GM18907 (cell line): ENCODE data around the gene ITIH1.
A peak's percentile ranks its signal among the peaks of the same experiment; 100 is the strongest.
"Not testable (repeated sequence)": the region's sequence is repeated elsewhere in the genome, so short reads cannot be mapped to it uniquely, and the experiment has no call there.

Source experiments
- ATAC-seq: cut with Tn5 transposase; IDR thresholded peaks from one replicate; pipeline ENCODE4 v1.9.1; 2021; ENCODE audit warnings: mild to moderate bottlenecking, moderate library complexity; ENCODE audit not compliant: unreplicated experiment

Gene ITIH1

DNA sequence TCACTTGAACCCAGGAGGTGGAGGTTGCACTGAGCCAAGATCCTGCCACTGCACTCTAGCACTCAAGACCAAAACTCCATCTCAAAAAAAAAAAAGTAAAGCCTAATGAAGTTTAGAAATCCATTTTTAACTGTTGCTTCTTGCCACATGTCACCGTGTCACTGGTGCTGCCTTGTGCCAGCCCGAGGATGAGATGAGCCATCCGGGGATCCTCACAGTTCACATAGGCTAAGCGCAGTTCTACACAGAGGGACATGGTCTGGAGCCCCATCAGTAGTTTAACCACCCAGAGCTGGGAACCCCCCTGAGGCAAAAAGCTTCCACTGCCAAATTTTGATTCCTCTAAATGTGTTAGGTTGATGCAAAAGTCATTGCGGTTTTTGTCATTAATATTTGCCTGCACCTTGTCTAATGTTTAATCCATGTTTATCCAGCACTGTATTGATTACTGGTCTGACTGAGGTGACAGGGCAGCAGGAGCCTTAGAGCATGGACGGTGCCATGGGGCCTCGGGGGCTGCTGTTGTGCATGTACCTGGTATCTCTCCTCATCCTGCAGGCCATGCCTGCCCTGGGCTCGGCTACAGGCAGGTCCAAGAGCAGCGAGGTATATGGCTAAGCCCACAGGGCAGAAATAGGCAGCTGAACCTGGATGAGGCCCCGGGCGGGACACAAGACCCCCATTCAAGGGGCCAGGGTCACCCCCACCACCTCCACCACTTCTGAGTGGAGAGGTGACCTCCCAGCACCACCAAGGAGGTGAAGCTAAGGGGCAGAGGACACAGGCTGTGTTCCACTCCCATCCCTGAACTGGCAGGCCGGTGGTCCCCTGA is at the start of gene ITIH1:
TSS of gene ITIH1 (plus strand) at position 473 of the 832 bp plus-strand sequence. CDS start at position 490, 17 bp downstream.
- no peak for ATAC-seq

GRCh38 chr3:52728753-52729152 is 48.6 kb upstream of the ITIH1 start:
- ATAC-seq = not testable (repeated sequence)

DNA sequence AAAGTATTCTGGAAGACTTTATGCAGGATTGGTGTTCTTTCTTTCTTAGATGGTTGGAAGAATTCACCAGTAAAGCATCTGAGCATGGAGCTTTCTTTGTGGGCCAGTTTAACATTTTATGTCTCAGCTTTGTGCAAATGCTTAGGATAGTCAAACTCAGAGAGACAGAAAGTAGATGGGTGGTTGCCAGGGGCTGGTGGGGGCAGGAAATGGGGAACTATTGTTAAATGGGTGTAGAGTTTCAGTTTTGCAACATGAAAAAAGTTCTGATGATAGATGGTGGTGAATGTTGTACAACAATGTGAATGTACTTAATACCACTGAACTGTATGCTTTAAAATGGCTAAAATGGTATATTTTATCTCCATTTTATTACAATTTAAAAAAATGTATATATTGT is 46.7 kb upstream of the ITIH1 start:
- no peak for ATAC-seq

GRCh38 chr3:52731590-52731989 is 45.8 kb upstream of the ITIH1 start:
- ATAC-seq = no peak

DNA sequence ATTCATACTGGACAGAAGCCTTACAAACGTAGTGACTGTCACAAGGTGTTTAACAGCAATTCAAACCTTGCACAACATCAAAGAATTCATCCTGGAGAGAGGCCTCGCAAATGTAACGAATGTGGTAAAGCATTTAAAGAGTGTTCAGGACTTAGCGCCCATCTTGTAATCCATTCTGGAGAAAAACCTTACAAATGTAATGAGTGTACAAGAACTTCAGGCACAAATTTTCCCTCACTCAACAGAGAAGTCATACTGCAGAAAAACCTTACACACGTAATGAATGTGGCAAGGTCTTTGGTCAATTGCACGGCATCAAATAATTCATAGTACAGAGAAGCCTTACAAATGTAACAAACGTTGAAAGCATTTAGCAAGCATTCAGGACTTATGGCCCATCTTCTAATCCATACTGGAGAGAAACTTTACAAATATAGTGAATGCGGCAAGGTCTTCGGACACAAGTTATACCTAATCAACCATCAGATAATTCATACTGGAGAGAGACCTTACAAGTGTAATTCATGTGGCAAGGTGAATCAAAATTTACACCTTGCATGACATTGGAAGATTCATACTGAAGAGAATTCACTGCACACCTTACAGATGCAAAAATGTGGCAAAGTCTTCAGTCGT is 44.0 kb upstream of the ITIH1 start:
- ATAC-seq = no peak

GRCh38 chr3:52739730-52740129 is 37.7 kb upstream of the ITIH1 start:
- ATAC-seq = no peak

DNA sequence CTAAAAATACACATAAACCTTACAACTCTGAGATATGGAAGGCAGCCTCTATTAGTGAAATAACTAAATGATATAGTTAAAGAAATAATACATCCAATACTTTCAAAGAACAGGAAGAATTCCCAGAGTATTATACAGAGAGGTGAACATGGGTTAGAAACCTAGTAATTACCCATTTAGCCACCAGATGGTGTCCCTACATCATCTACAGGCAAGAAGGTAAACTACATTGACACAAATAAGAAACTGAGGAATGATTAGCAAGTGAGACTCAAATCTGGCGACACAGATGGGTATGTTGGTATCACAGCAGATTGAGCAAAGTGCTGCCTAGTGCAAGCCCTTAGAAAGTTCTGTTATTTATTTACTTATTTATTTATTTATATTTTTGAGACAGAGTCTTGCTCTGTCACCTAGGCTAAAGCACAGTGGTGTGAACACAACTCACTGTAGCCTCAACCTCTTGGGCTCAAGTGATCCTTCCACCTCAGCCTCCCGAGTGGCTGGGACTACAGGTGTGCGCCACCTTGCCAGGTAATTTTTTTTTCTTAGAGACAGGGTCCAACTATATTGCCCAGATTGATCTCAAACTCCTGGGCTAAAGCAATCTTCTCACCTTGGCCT is 34.9 kb upstream of the ITIH1 start:
- ATAC-seq = no peak

GRCh38 chr3:52743152-52743551 is 34.2 kb upstream of the ITIH1 start:
- ATAC-seq = no peak

DNA sequence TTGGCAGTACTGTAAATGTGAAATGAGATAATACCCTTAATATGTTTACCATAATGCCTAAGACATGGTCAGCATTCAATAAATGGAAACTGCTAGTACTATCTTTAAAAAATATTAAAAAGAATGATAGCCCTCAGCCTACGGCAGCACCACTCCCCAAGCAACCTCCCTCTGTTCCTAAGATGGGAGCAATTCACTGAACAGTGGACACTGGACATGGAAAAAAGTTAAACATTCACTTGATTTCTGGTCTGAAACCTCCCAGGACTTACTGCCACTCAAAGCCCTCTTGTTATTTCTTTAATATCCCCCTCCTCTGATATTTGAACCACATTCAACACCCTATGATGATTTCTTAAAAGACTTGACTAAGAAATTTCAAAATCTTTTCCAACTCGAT is 33.7 kb upstream of the ITIH1 start:
- no peak for ATAC-seq

GRCh38 chr3:52752045-52752660 is 25.2 kb upstream of the ITIH1 start:
- no peak for ATAC-seq

DNA sequence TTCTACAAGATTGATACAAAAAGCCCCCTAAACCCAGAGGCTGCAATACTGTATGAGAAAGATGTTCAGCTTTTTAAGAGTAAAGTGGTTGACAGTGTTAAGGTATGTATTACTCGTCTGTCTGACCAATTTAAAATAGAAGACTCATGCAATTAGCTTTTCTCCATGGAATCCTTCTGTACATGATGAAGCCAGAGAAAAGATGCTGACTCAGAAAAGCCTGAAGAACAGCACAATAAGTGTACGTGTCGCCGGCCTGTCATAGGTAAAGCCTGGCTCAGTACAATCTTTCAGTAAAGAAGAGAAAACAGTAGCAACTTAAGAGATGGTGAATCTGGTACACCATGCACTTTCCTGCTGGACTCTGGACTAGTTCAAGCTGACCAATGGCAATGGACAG is 23.0 kb upstream of the ITIH1 start:
- ATAC-seq = no peak

DNA sequence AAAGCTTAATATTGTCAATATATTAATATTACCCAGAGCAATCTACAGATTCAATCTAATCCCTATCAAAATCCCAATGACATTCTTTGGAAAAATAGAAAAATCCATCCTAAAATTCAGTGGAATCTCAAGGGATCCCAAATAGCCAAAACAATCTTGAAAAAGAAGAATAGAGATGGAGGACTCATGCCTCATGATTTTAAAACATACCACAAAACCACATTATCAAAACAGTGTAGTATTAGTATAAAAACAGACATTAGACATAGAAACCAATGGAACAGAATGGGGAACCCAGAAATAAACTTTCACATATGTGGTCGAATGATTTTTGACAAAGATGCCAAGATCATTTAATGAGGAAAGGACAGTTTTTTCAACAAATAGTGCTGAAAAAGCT is 21.3 kb upstream of the ITIH1 start:
- ATAC-seq = no peak

DNA sequence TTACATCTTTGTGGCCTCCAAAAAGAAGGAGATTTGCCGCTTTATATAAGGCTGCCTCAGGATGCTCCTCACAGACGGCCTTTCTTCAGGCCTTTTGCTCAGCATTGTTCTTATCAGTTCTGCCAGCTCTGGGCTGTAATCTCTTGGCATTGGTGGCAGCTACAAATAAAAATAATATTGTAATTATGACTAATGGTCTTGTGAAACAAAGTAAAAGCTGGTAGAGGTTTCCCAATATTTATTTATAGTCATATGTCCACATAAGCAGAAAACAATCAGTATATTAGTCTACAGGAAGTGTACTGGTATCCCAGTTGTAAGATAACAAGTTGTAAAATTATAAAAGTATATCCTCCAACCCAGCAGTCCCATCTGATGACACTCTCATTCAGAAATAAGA is 13.9 kb upstream of the ITIH1 start:
- no peak for ATAC-seq

DNA sequence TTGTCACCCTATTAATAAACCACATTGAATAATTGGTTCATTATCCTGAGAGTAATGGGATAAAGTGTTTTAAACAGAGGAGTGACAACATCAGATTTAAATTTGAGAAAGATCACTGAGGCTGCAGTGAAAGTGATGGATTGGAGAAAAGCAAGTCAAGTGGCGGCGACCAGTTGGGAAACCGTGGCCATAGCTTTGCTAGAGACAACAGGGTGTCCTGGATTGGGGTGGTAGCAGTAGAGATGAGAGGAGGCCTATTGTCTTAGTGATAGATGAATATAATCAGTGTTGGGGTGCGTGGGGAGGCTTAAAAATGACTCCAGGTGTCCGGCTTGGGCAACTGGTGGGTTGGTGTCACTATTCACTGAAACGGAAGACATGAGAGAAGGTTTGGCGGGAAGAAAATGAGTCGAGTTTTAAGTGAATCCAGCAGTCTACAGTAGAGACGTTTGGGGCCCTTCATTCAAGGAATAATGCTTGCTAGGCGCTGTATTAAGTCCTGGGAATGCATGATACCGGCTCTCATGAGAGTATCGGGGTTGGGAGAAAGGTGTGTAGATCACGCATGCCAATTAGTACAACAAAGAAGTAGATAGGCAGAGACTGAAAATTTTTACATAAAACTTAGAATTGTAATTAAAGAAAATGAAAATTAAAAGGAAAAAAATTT is 7.5 kb upstream of the ITIH1 start:
- ATAC-seq = no peak

DNA sequence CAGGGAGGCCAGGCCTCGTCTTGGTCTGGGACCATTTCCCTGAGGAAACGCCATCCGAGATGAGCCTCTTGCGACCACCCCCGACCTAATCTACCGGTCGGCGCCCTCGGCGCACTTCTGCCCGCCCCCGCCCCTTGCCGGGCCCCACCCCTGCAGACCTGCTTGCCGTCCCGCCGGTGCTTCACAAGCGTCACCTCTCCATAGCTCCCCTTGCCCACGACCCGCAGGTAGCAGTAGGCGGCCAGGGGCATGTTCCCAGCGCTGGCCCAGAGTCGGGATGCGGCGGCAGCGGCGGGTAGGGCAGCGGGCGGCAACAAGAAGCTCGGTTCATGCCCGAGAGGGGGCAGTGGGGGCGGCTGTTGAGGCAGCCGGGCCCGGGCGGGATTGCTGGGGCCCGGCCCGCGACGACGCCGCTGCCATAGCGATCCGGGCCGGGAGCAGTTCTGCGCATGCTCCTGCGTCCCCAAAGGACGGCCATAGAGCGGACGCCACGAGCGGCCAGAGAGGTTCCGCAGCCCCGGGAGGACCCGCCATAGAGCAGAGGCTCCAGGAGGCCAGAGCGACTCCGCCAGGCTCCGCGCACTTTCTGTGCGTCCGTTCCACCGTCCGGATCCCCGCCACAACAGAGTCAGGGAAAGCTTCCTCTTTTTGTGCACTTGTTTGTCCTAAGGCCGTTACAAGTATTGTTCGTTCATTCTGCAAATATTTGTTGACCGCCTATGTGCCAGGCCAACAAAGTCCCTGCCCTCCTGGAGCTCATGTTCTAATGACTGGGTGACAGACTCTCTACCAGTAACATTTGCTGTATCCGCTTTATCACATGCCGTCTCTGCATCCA is 6.7 kb upstream of the ITIH1 start, which contains the start of gene NEK4:
TSS of gene NEK4 (minus strand) at position 445 of the 838 bp plus-strand sequence. CDS start at position 251, 194 bp downstream.
- ATAC-seq = peak; percentile 90

DNA sequence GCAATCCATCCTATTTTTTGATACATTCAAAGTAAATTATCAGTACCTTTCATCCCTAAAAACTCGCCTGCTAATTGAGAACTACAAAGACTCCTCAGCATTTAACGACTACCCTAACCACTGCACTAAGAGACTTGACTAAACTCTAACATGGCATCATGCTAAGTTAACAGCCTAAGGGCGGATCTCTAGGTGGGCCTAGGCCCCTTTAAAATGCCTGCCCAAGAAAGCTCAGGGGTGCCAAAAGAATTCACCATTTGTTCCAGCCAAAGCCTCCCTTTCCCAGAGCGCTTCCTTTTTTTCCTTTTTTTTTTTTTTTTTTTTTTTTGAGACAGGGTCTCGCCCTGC is 6.1 kb upstream of the ITIH1 start:
- no peak for ATAC-seq

- no peak for ATAC-seq
These were observed 5.7 kb upstream of the ITIH1 start for GRCh38 chr3:52771702-52772101.

- no peak for ATAC-seq
These were observed 3.9 kb upstream of the ITIH1 start for GRCh38 chr3:52773361-52774065.

- no peak for ATAC-seq
These were observed 3.2 kb upstream of the ITIH1 start for GRCh38 chr3:52774066-52774713.
